Dermis microvascular lymphatic vessel endothelial cell (primary cell): Measurements from ENCODE around the gene AGO1. TPM values are rescaled to one million over a fixed set of nuclear protein-coding genes. Genes with fewer than 3 reads are reported as not detected.
"Not testable (repeated sequence)": the region's sequence is repeated elsewhere in the genome, so short reads cannot be mapped to it uniquely, and the experiment has no call there.

ENCODE experiments used
- DNase-seq, 2 donors: peaks; one replicate each; pipeline versions ENCODE4 v3.0.0 to v3.0.0-alpha.2; 2010; ENCODE audit warnings: low read depth in 2 of 2
- total RNA-seq: library from RNA; depleted of rRNA; stranded (reverse); fragments of >200 nt; gene quantifications from 2 replicates; pipeline ENCODE4 v1.2.1, GENCODE V29; 2014

The AGO1 gene
- total RNA-seq, 1 donor from 2014 or later, result 9.2 TPM

DNA sequence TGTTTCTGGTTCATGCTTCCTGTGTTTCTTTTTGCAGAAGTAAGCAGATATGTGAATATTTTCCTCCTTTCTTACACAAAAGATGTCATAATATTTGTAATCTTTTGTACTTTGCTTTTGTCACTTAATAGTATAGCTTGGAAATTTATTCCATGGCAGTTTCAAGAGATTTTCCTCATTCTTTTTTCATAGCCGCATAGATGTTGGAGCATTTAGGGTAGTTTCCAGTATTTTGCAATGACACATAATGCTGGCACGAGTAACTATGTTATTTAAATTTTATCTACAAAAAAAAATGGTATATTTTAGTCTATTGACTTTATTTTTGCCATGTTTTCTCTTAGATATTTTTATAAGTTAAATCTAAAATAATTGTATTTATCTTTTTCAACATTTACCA lies 88.6 kb downstream of the AGO1 start:
- no peak for DNase-seq

DNA sequence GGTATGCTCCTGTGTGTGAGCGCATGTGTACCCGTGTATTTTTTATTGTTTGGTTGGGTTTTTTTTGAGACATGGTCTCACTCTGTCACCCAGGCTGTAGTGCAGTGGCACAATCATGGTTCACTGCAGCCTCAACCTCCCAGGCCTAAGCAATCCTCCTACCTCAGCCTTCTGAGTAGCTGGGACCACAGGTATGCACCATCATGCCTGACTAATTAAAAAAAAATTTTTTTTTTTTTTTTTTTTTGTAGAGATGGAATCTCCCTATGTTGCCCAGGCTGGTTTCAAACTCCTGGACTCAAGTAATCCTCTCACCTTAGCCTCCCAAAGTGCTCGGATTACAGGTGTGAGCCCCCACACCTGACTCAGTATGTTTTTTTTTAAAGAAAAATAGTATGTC lies 89.6 kb downstream of the AGO1 start:
- not testable (repeated sequence) for DNase-seq

DNA sequence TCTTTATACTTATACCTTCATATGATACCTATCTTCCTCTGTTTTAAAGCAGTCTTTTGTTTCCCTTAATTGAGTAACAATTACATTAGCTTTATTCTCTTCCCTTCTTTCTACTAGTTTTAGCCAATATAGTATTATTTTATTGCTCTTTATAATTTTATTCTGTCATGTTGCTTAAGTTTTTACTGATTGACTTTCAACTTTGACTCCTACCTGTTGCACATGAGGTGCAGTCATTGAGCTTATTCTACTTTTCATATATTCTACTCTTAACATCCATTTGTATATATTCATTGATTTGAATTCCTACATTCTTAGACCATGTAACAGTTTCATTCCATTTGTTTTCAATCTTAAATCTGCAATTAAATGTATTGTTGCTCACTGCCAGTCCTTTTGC lies 97.1 kb downstream of the AGO1 start:
- no peak for DNase-seq

Other genes with a start within 250 kb of the AGO1 start
- gene PSMB2, start 241.7 kb upstream of the AGO1 start, total RNA-seq, result 18.2 and 21.4 TPM in 2 replicates
- gene C1orf216, start 164.3 kb upstream of the AGO1 start, total RNA-seq, result 12.6 and 22.0 TPM in 2 replicates
- 7.1 and 16.3 TPM in 2 replicates for gene CLSPN, start 113.2 kb upstream of the AGO1 start, total RNA-seq
- 28.0 and 42.9 TPM in 2 replicates for gene AGO4, start 75.2 kb upstream of the AGO1 start, total RNA-seq
- 6.8 and 10.6 TPM in 2 replicates for gene AGO3, start 47.9 kb downstream of the AGO1 start, total RNA-seq
- gene TEKT2, start 200.9 kb downstream of the AGO1 start, total RNA-seq, result 0.25 and 0.26 TPM in 2 replicates
- 26.7 and 36.2 TPM in 2 replicates for gene ADPRS, start 205.7 kb downstream of the AGO1 start, total RNA-seq
- 1.0 and 2.3 TPM in 2 replicates for gene COL8A2, start 242.0 kb downstream of the AGO1 start, total RNA-seq